ENCODE measurements around the gene CCSER1. TPM values are rescaled to one million over a fixed set of nuclear protein-coding genes. Genes with fewer than 3 reads are reported as not detected.

Gene CCSER1
- total RNA-seq, 4 donors from 2014 or later = 13.3 to 54.6 (median 34.0) TPM

DNA sequence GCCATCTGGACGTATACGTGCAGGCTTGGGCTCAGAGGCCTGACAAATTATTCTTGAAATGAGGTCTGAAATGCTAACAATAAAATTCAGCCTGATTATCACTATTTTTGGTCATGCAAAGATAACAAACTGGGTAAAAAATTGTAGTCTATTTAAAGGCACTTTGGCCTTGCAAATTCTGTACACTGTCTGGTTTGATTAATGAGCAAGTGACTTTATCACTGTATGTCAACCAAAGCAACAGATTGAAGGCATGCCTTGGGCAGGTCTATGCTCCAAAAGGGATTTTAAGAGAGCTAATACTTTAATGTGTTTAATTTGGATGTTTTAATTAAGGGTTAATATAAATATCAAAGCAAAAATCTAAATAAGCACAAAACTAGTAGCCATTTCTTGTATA lies 1141.7 kb downstream of the CCSER1 start:
- in situ Hi-C loops (cut with MboI; ENCODE audit: low pct_ligation_motif_present in 1 of 4, low pct_unique_long_range_greater_than_20kb in 1 of 4, low sequenced_read_pairs in 3 of 4) (no loop called here), intact Hi-C loops (cut with DNase I; ENCODE audit: low total_unique reads) (no loop called here)
- H3K27me3 ChIP-seq = no peaks in the 10 kb centered on the region

DNA sequence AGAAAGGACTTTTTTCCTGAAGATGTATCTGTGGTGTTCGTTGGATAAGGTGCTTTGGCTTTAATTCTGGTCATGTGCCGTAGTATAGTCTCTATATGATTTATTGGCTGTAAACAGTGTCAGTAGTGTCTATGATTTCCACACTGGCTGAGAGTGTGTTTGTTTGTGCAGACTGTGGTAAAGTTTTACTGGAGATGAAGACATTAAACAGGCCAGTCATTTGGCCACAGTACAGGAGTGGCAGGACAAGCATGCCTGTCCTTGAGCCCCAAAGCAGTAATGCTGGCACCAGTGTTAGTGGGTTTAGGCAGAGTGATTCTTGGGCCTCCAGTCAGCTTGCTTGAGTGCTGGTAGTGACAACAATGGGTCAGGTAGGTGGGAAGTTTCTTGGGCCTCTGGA lies 1152.7 kb downstream of the CCSER1 start:
- H3K4me1 ChIP-seq = peaks cover 0 to 13% (median 2%) of the 10 kb centered on the region in 4 donors
- in situ Hi-C loops (cut with MboI; ENCODE audit: low pct_ligation_motif_present in 1 of 4, low pct_unique_long_range_greater_than_20kb in 1 of 4, low sequenced_read_pairs in 3 of 4) (no loop called here), intact Hi-C loops (cut with DNase I; ENCODE audit: low total_unique reads) (no loop called here)
- WGBS, 2 donors (ENCODE audit: low coverage in 1 of 2) = 11 to 15% methylated on average over 2 of the region's 2 CpGs
- no peaks in the 10 kb centered on the region for H3K9me3 ChIP-seq
- DNase-seq = peak; percentile 29
- peak overlapping the region in 1 of 4 donors; percentile 24 for H3K27ac ChIP-seq
- no peak overlapping the region for H3K4me3 ChIP-seq
- TF ChIP-seq POLR2AphosphoS5 (IDR thresholded peaks at IDR 0.05) (no peak), POLR2A (IDR thresholded peaks at IDR 0.05) (no peak), EP300 (IDR thresholded peaks at IDR 0.05; ENCODE audit: low read depth) (no peak)
- TF ChIP-seq, protein P1, sequence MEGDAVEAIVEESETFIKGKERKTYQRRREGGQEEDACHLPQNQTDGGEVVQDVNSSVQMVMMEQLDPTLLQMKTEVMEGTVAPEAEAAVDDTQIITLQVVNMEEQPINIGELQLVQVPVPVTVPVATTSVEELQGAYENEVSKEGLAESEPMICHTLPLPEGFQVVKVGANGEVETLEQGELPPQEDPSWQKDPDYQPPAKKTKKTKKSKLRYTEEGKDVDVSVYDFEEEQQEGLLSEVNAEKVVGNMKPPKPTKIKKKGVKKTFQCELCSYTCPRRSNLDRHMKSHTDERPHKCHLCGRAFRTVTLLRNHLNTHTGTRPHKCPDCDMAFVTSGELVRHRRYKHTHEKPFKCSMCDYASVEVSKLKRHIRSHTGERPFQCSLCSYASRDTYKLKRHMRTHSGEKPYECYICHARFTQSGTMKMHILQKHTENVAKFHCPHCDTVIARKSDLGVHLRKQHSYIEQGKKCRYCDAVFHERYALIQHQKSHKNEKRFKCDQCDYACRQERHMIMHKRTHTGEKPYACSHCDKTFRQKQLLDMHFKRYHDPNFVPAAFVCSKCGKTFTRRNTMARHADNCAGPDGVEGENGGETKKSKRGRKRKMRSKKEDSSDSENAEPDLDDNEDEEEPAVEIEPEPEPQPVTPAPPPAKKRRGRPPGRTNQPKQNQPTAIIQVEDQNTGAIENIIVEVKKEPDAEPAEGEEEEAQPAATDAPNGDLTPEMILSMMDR (IDR thresholded peaks at IDR 0.05) = no peak
- H3K27me3 ChIP-seq = no peaks in the 10 kb centered on the region
- H3K36me3 ChIP-seq = no peaks in the 10 kb centered on the region

More for the DNA sequence above, 1141.7 kb downstream of the CCSER1 start:
- H3K4me1 ChIP-seq = peaks cover 0 to 7% (median 3%) of the 10 kb centered on the region in 4 donors
- no peaks in the 10 kb centered on the region for H3K36me3 ChIP-seq
- H3K4me3 ChIP-seq = no peak overlapping the region
- H3K9me3 ChIP-seq = peaks cover 0 to 4% of the 10 kb centered on the region in 2 donors
- TF ChIP-seq POLR2AphosphoS5 (IDR thresholded peaks at IDR 0.05) = no peak
- TF ChIP-seq, protein P1 (IDR thresholded peaks at IDR 0.05) = no peak
- no peak for TF ChIP-seq EP300 (IDR thresholded peaks at IDR 0.05; ENCODE audit: low read depth)
- no peak for TF ChIP-seq POLR2A (IDR thresholded peaks at IDR 0.05)
- 48 to 56% methylated on average over 2 of the region's 2 CpGs for WGBS, 2 donors (ENCODE audit: low coverage in 1 of 2)
- no peak for DNase-seq
- peak overlapping the region in 1 of 4 donors; percentile 33 for H3K27ac ChIP-seq

DNA sequence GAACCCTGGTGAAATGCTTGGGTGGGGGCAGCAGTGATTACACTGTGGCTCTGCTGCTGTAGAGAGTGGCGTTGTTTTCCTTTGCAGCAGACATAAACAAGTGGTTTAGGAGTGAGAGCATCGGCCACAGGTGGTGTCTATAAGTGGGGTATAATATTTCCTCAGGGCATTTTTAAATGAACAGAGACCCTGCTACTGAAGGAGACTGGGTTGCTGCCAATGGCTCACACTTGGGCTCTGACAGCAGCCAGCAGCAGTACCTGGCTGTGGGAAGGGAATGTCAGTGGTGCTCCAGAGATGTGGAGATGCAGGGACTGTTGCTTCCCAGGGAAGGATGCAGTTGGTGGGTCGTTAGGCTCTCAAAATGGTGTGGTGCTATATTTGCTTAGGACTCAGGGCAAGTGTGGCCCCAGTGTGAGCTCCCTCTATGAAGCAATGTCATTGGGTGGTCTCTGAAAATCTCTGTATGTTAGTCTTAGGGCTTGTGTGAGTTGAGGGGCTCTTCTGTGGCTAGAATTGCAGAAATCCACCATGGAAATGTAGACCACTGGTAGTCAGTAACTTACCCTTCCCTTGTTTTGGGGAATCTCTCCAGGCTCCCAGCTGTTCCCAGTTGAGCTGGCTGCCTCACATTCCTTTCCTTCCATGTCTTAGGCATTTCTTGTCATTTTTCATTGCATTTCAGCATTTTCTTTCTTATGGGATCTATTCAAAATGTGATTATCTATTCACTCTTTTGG lies 1153.5 kb downstream of the CCSER1 start:
- Histone ChIP-seq H3K4me3 (no peak overlapping the region), H3K4me1 (peaks cover 0 to 13% (median 2%) of the 10 kb centered on the region in 4 donors), H3K9me3 (no peaks in the 10 kb centered on the region), H3K27me3 (no peaks in the 10 kb centered on the region), H3K27ac (no peak overlapping the region), H3K36me3 (no peaks in the 10 kb centered on the region)
- intact Hi-C loops (cut with DNase I; ENCODE audit: low total_unique reads) (no loop called here), in situ Hi-C loops (cut with MboI; ENCODE audit: low pct_ligation_motif_present in 1 of 4, low pct_unique_long_range_greater_than_20kb in 1 of 4, low sequenced_read_pairs in 3 of 4) (no loop called here)
- DNase-seq = no peak
- 40 to 66% methylated on average over 1 to 3 of the region's 3 CpGs for WGBS, 2 donors (ENCODE audit: low coverage in 1 of 2)
- TF ChIP-seq POLR2A (IDR thresholded peaks at IDR 0.05) (no peak), EP300 (IDR thresholded peaks at IDR 0.05; ENCODE audit: low read depth) (no peak), POLR2AphosphoS5 (IDR thresholded peaks at IDR 0.05) (no peak)
- TF ChIP-seq, protein P1 (IDR thresholded peaks at IDR 0.05) = no peak

DNA sequence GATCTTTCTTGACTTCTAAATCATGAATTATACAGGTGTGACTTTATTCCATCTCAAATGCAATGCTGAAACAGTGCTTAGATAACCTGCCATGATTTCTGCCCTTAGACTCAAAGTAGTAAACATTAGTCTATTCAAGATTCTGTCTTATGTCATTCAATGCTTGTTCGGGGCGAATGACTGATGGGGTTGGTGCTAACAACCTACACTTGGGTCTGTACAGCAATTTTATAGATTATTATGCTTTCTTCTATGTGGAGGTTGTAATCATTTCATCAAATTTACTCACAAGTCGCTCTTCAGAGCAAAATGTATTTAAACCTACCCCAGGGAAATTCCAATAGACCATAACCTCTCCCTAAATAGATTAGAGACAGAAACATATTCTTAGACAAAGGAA lies 1155.0 kb downstream of the CCSER1 start:
- Histone ChIP-seq H3K36me3 (no peaks in the 10 kb centered on the region), H3K4me1 (peaks cover 0 to 13% (median 2%) of the 10 kb centered on the region in 4 donors), H3K9me3 (no peaks in the 10 kb centered on the region), H3K27me3 (no peaks in the 10 kb centered on the region), H3K4me3 (no peak overlapping the region), H3K27ac (no peak overlapping the region)
- DNase-seq = no peak
- in situ Hi-C loops (cut with MboI; ENCODE audit: low pct_ligation_motif_present in 1 of 4, low pct_unique_long_range_greater_than_20kb in 1 of 4, low sequenced_read_pairs in 3 of 4) = no loop called here
- intact Hi-C loops (cut with DNase I; ENCODE audit: low total_unique reads) = no loop called here
- 84 to 95% methylated on average over 3 of the region's 3 CpGs for WGBS, 2 donors (ENCODE audit: low coverage in 1 of 2)
- TF ChIP-seq POLR2AphosphoS5 (IDR thresholded peaks at IDR 0.05) (no peak), POLR2A (IDR thresholded peaks at IDR 0.05) (no peak), EP300 (IDR thresholded peaks at IDR 0.05; ENCODE audit: low read depth) (no peak)
- TF ChIP-seq, protein P1 (IDR thresholded peaks at IDR 0.05) = no peak
